WTC11 (cell line): ENCODE data around the gene FRK.

Experiments
- ATF2 ChIP-seq: sonication (generic); formaldehyde crosslinking; IDR thresholded peaks from 2 replicates; pipeline ENCODE4 v1.8.1; 2022; ENCODE audit warnings: low read depth, missing genetic modification reagents, borderline replicate concordance
- CTCF ChIP-seq: fragments of 200-600 bp; IDR thresholded peaks from 2 replicates; pipeline ENCODE4 v1.8.0; 2022; ENCODE audit warnings: antibody characterized with exemption
- NR2C2 ChIP-seq: sonication (generic); formaldehyde crosslinking; IDR thresholded peaks from 2 replicates; pipeline ENCODE4 v1.8.0; 2022; ENCODE audit warnings: mild to moderate bottlenecking, missing genetic modification reagents
- SMAD3 ChIP-seq: sonication (generic); formaldehyde crosslinking; IDR thresholded peaks from 2 replicates; pipeline ENCODE4 v1.8.0; 2022; ENCODE audit warnings: missing genetic modification reagents, mild to moderate bottlenecking, borderline replicate concordance
- TEAD4 ChIP-seq: sonication (generic); formaldehyde crosslinking; IDR thresholded peaks from 2 replicates; pipeline ENCODE4 v1.8.0; 2022; ENCODE audit warnings: mild to moderate bottlenecking, missing genetic modification reagents
- ZBTB43 ChIP-seq: sonication (generic); formaldehyde crosslinking; IDR thresholded peaks from 2 replicates; pipeline ENCODE4 v1.8.1; 2023; ENCODE audit warnings: mild to moderate bottlenecking, missing genetic modification reagents

- no peak for TF ChIP-seq SMAD3
- no peak for TF ChIP-seq CTCF
- TF ChIP-seq ZBTB43 (CRISPR knock-in tag), result no peak
- TF ChIP-seq ATF2 (CRISPR knock-in tag), result no peak
- no peak for TF ChIP-seq NR2C2
- TF ChIP-seq TEAD4, result no peak
Measured at GRCh38 chr6:116059713-116060571, 749 bp downstream of the FRK start.
